Breast epithelium (tissue), 4 donors: ENCODE results near the gene KIF5A. TPM values are rescaled to one million over a fixed set of nuclear protein-coding genes. Genes with fewer than 3 reads are reported as not detected.

Source experiments
- DNase-seq, 2 donors: peaks; one replicate each; pipeline ENCODE4 v3.0.0-alpha.2; 2019; ENCODE audit warnings: low spot score in 2 of 2
- H3K27ac ChIP-seq, 2 donors: fragments of 200-600 bp; sonication (generic) in 1 of 2; one replicate each; pipeline ENCODE4 v1.5.1; 2016 to 2019; ENCODE audit warnings: mild to moderate bottlenecking in 1 of 2
- H3K27me3 ChIP-seq, 2 donors: fragments of 200-600 bp; sonication (generic) in 1 of 2; one replicate each; pipeline versions ENCODE4 v1.5.1 to v1.6.0; 2017 to 2019; ENCODE audit warnings: control low read depth in 1 of 2, mild to moderate bottlenecking in 1 of 2
- H3K36me3 ChIP-seq: fragments of 200-600 bp; one replicate; pipeline ENCODE4 v1.5.1; 2019
- H3K4me1 ChIP-seq, 2 donors: fragments of 200-600 bp; sonication (generic); one replicate each; pipeline ENCODE4 v1.5.1; 2016 to 2019; ENCODE audit warnings: control low read depth in 1 of 2
- H3K4me3 ChIP-seq, 3 donors: fragments of 200-600 bp; sonication (generic); 1 replicate in 2 of 3; 2 replicates in 1 of 3; pipeline ENCODE4 v1.5.1; 2016 to 2019; ENCODE audit warnings: mild to moderate bottlenecking in 3 of 3, moderate library complexity in 2 of 3
- H3K9me3 ChIP-seq, 2 donors: fragments of 200-600 bp; sonication (generic) in 1 of 2; one replicate each; pipeline ENCODE4 v1.5.1; 2016 to 2019; ENCODE audit warnings: control low read depth in 1 of 2
- CTCF ChIP-seq, 3 donors: fragments of 450-650 bp; IDR thresholded peaks; one replicate each; pipeline ENCODE4 v1.5.1; 2016 to 2017; ENCODE audit warnings: antibody characterized with exemption in 3 of 3, mild to moderate bottlenecking in 3 of 3, moderate library complexity in 3 of 3
- POLR2A ChIP-seq: fragments of 450-650 bp; IDR thresholded peaks from one replicate; pipeline ENCODE4 v1.6.1; 2016; ENCODE audit warnings: antibody characterized with exemption, mild to moderate bottlenecking, moderate library complexity
- POLR2AphosphoS5 ChIP-seq, 3 donors: sonication (generic); formaldehyde crosslinking; IDR thresholded peaks; one replicate each; pipeline ENCODE4 v1.6.1; 2017; ENCODE audit warnings: antibody characterized with exemption in 3 of 3
- intact Hi-C: fragments of 100-400 bp; cut with DNase I; formaldehyde crosslinking; loops from one replicate; pipeline ENCODE4 v1.15.1; 2023; ENCODE audit warnings: low total_unique reads
- total RNA-seq, 3 donors: library from RNA; depleted of rRNA; stranded (reverse); fragments of >200 nt; gene quantifications; one replicate each; pipeline ENCODE4 v1.1.0, GENCODE V29; 2016

KIF5A gene
- total RNA-seq, 3 donors from 2014 or later = 0.98 to 1.2 TPM; not detected in 1

- no peak for DNase-seq
- Histone ChIP-seq H3K27ac (no peak overlapping the region), H3K36me3 (peaks cover 4% of the 10 kb centered on the region), H3K27me3 (no peaks in the 10 kb centered on the region), H3K4me1 (peaks cover 0 to 10% of the 10 kb centered on the region in 2 donors), H3K9me3 (no peaks in the 10 kb centered on the region), H3K4me3 (no peak overlapping the region)
- intact Hi-C loops = no loop called here
- TF ChIP-seq POLR2AphosphoS5 (IDR thresholded peaks at IDR 0.05) (no peak), POLR2A (no peak), CTCF (IDR thresholded peaks at IDR 0.05) (no peak)
Observed at GRCh38 chr12:57528831-57529555, 20.9 kb upstream of the KIF5A start.

GRCh38 chr12:57529831-57530230 is 20.0 kb upstream of the KIF5A start:
- Histone ChIP-seq H3K27ac (no peak overlapping the region), H3K9me3 (no peaks in the 10 kb centered on the region), H3K27me3 (no peaks in the 10 kb centered on the region), H3K4me1 (peaks cover 0 to 2% of the 10 kb centered on the region in 2 donors), H3K36me3 (peaks cover 4% of the 10 kb centered on the region), H3K4me3 (no peak overlapping the region)
- TF ChIP-seq CTCF (IDR thresholded peaks at IDR 0.05) (no peak), POLR2A (no peak), POLR2AphosphoS5 (IDR thresholded peaks at IDR 0.05) (no peak)
- intact Hi-C loops = no loop called here
- no peak for DNase-seq

GRCh38 chr12:57530396-57531142 is 19.3 kb upstream of the KIF5A start:
- intact Hi-C loops = no loop called here
- no peak for TF ChIP-seq CTCF (IDR thresholded peaks at IDR 0.05)
- TF ChIP-seq POLR2A = no peak
- TF ChIP-seq POLR2AphosphoS5 (IDR thresholded peaks at IDR 0.05) = no peak
- Histone ChIP-seq H3K4me3 (no peak overlapping the region), H3K4me1 (no peaks in the 10 kb centered on the region), H3K9me3 (no peaks in the 10 kb centered on the region), H3K27ac (no peak overlapping the region), H3K36me3 (peaks cover 4% of the 10 kb centered on the region), H3K27me3 (no peaks in the 10 kb centered on the region)
- DNase-seq = no peak

DNA sequence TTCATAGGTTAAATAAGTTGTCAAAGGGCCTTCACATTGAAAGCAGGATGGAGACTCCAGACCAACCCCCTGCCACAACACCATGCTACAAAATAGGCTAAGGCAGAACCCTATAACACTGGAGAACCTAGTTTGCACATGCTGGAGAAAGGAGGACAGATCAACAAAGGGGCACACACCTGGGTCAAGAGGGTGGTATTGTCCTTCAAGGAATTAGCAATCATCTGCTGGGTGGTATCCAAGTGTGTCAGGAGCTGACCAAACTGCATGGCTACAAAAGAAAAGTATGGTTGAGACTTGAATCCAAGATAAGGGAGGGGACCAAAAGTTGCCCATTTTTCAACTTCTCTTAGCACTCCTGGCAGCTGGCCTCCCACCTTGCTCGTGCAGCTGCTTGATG is 18.0 kb upstream of the KIF5A start:
- DNase-seq = no peak
- no peak overlapping the region for H3K4me3 ChIP-seq
- intact Hi-C loops = no loop called here

More for the DNA sequence above, 18.0 kb upstream of the KIF5A start:
- Histone ChIP-seq H3K36me3 (peaks cover 4% of the 10 kb centered on the region), H3K27me3 (no peaks in the 10 kb centered on the region), H3K27ac (no peak overlapping the region), H3K9me3 (no peaks in the 10 kb centered on the region), H3K4me1 (no peaks in the 10 kb centered on the region)
- no peak for TF ChIP-seq POLR2AphosphoS5 (IDR thresholded peaks at IDR 0.05)
- TF ChIP-seq POLR2A = no peak
- no peak for TF ChIP-seq CTCF (IDR thresholded peaks at IDR 0.05)
